Dendritic cell treated with granulocyte-macrophage colony-stimulating factor and Interleukin-4, amounts not matched to agents 40 ng/mL and 50 ng/mL, for 4 days (primary cell): Measurements from ENCODE around the gene CX3CR1.

ENCODE experiments used
- H3K27ac Mint-ChIP-seq: one replicate; pipeline ENCODE4 v1.8.0; 2022; ENCODE audit warnings: mild to moderate bottlenecking, mixed read lengths
- H3K27me3 Mint-ChIP-seq: one replicate; pipeline ENCODE4 v1.8.0; 2022; ENCODE audit warnings: mild to moderate bottlenecking, mixed read lengths
- H3K36me3 Mint-ChIP-seq: one replicate; pipeline ENCODE4 v1.8.0; 2022; ENCODE audit warnings: low read depth, mixed read lengths
- H3K4me1 Mint-ChIP-seq: one replicate; pipeline ENCODE4 v1.8.0; 2022; ENCODE audit warnings: low read depth, mixed read lengths
- H3K4me3 Mint-ChIP-seq: one replicate; pipeline ENCODE4 v1.8.0; 2022; ENCODE audit warnings: mild to moderate bottlenecking, moderate library complexity, mixed read lengths
- H3K9me3 Mint-ChIP-seq: one replicate; pipeline ENCODE4 v1.8.0; 2022; ENCODE audit warnings: mixed read lengths
- intact Hi-C: fragments of 100-400 bp; cut with micrococcal nuclease; formaldehyde crosslinking; loops from one replicate; pipeline ENCODE4 v1.15.0; 2022

The CX3CR1 gene

DNA sequence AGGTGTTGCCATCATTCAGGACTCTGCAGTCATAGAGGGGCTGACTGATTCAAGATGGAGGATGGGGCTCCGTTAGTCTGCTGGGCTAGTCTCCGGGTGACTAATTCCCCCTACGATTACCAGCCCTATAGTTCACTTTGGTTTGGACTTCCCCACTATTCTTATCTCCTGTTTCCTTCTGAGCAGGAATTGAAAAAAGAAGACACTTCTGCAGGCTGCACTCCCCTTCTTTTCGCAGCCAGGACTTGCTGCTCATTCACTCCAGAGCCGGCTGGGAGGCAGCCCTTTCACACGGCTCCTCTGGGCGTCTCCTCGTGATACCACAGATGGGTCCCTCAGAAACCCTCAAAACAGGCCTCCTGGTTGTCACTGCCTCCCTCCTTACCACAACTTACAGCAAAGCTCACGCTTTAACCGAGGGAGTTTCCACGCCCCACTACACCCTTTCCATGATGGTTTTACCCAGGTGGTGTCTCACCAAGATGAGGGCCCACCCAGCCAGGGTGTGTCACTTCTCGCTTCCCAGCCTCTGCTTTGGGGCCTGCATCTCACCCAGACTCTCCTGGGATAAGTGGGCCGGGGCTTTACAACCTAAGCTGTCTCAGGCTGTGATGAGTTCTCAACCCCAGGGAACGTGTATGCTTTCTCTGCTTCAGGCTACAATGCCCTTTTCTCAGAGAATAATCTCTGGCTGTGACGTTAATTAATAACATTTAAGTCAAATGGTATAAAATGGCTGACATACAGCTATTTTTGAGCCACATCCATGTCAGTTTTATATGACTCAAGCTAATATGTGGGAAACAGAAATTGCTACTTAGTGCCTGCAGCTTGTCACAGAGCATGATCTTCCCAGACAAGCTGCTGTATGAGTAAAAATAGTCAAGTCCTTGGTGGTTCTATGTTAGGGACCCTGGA is 11.9 kb downstream of the CX3CR1 start:
- peak overlapping the region; percentile 61 for H3K27ac Mint-ChIP-seq
- H3K27me3 Mint-ChIP-seq: no peaks in the 10 kb centered on the region
- no peaks in the 10 kb centered on the region for H3K9me3 Mint-ChIP-seq
- intact Hi-C loops: no loop called here
- peaks cover 70% of the 10 kb centered on the region for H3K4me1 Mint-ChIP-seq
- no peaks in the 10 kb centered on the region for H3K36me3 Mint-ChIP-seq
- H3K4me3 Mint-ChIP-seq: no peak overlapping the region

- no peaks in the 10 kb centered on the region for H3K27me3 Mint-ChIP-seq
- H3K4me1 Mint-ChIP-seq: peaks cover 57% of the 10 kb centered on the region
- H3K36me3 Mint-ChIP-seq: no peaks in the 10 kb centered on the region
- H3K9me3 Mint-ChIP-seq: no peaks in the 10 kb centered on the region
- intact Hi-C loops: loop anchor here (5.0 kb wide), 1 partner anchor 47 kb away; no protein-coding TSS in a partner anchor
- peak overlapping the region; percentile 18 for H3K27ac Mint-ChIP-seq
- no peak overlapping the region for H3K4me3 Mint-ChIP-seq
Observed at GRCh38 chr3:39264053-39264452, 15.8 kb downstream of the CX3CR1 start.

GRCh38 chr3:39263576-39263975 is 16.3 kb downstream of the CX3CR1 start:
- peak overlapping the region; percentile 18 for H3K27ac Mint-ChIP-seq
- H3K4me3 Mint-ChIP-seq: no peak overlapping the region
- intact Hi-C loops: loop anchor here (5.0 kb wide), 1 partner anchor 46 kb away; no protein-coding TSS in a partner anchor
- H3K4me1 Mint-ChIP-seq: peaks cover 61% of the 10 kb centered on the region
- no peaks in the 10 kb centered on the region for H3K9me3 Mint-ChIP-seq
- no peaks in the 10 kb centered on the region for H3K27me3 Mint-ChIP-seq
- H3K36me3 Mint-ChIP-seq: no peaks in the 10 kb centered on the region

- H3K36me3 Mint-ChIP-seq: no peaks in the 10 kb centered on the region
- intact Hi-C loops: loop anchor here (5.0 kb wide), 1 partner anchor 46 kb away; no protein-coding TSS in a partner anchor
- H3K9me3 Mint-ChIP-seq: no peaks in the 10 kb centered on the region
- H3K4me3 Mint-ChIP-seq: no peak overlapping the region
- H3K27ac Mint-ChIP-seq: peak overlapping the region; percentile 18
- H3K27me3 Mint-ChIP-seq: peaks cover 2% of the 10 kb centered on the region
- H3K4me1 Mint-ChIP-seq: peaks cover 64% of the 10 kb centered on the region
Observed at GRCh38 chr3:39262846-39263245, 17.0 kb downstream of the CX3CR1 start.

DNA sequence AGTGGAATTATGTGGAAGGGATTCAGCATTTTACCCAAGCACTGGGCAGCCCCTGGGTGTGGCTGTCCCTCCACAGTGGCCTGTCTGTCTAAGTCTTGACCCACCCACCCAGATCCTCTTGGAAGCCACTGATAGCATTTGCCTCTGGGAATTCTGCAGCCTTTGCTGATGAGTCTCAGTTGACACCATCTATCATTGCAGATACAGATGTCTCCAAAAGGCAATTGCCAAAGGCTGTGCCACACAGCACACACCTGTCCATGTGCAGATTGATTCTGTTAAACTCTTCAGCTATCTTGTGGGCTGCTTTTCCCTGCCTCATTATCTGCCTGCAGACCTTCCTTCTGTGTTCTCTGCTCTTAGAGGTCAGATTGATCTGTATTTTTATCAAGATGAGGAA is 18.1 kb downstream of the CX3CR1 start:
- H3K27me3 Mint-ChIP-seq: peaks cover 7% of the 10 kb centered on the region
- H3K27ac Mint-ChIP-seq: peak overlapping the region; percentile 65
- H3K9me3 Mint-ChIP-seq: no peaks in the 10 kb centered on the region
- intact Hi-C loops: loop anchor here (5.0 kb wide), 1 partner anchor 44 kb away; no protein-coding TSS in a partner anchor
- H3K4me1 Mint-ChIP-seq: peaks cover 64% of the 10 kb centered on the region
- no peak overlapping the region for H3K4me3 Mint-ChIP-seq
- no peaks in the 10 kb centered on the region for H3K36me3 Mint-ChIP-seq

DNA sequence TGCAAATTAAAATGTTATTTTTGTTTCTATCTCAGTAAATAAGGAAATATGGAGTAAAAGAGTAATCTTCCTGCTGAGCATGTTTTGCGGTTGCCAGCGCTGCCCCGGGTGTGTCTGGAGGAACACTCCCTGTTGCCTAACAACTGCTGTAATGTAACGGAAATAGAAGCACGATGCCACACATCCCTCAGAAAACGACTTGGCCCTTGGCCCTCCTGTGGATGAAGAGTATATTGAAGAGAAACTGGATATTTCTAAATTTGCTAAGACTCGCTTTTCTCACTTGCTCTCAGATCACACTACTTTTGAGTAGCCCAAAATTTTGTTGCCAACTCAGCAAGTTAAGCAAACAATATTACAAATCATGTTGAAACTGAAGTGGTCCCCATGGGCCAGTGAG is 18.9 kb downstream of the CX3CR1 start:
- no peak overlapping the region for H3K4me3 Mint-ChIP-seq
- H3K36me3 Mint-ChIP-seq: no peaks in the 10 kb centered on the region
- H3K27me3 Mint-ChIP-seq: peaks cover 7% of the 10 kb centered on the region
- intact Hi-C loops: loop anchor here (5.0 kb wide), 1 partner anchor 44 kb away; no protein-coding TSS in a partner anchor
- no peaks in the 10 kb centered on the region for H3K9me3 Mint-ChIP-seq
- H3K4me1 Mint-ChIP-seq: peaks cover 69% of the 10 kb centered on the region
- H3K27ac Mint-ChIP-seq: peak overlapping the region; percentile 65

- intact Hi-C loops: loop anchor here (5.0 kb wide), 1 partner anchor 43 kb away; no protein-coding TSS in a partner anchor
- Mint-ChIP-seq H3K27me3 (peaks cover 7% of the 10 kb centered on the region), H3K4me3 (no peak overlapping the region), H3K27ac (no peak overlapping the region), H3K36me3 (no peaks in the 10 kb centered on the region), H3K4me1 (peaks cover 76% of the 10 kb centered on the region), H3K9me3 (no peaks in the 10 kb centered on the region)
Observed at GRCh38 chr3:39260318-39260717, 19.5 kb downstream of the CX3CR1 start.

GRCh38 chr3:39255503-39256325 is 24.1 kb downstream of the CX3CR1 start:
- Mint-ChIP-seq H3K9me3 (no peaks in the 10 kb centered on the region), H3K27me3 (peaks cover 30% of the 10 kb centered on the region), H3K27ac (peak overlapping the region; percentile 78), H3K4me3 (no peak overlapping the region), H3K36me3 (no peaks in the 10 kb centered on the region), H3K4me1 (peaks cover 81% of the 10 kb centered on the region)
- intact Hi-C loops: loop anchor here (2.0 kb wide), 1 partner anchor 17 kb away; no protein-coding TSS in a partner anchor

DNA sequence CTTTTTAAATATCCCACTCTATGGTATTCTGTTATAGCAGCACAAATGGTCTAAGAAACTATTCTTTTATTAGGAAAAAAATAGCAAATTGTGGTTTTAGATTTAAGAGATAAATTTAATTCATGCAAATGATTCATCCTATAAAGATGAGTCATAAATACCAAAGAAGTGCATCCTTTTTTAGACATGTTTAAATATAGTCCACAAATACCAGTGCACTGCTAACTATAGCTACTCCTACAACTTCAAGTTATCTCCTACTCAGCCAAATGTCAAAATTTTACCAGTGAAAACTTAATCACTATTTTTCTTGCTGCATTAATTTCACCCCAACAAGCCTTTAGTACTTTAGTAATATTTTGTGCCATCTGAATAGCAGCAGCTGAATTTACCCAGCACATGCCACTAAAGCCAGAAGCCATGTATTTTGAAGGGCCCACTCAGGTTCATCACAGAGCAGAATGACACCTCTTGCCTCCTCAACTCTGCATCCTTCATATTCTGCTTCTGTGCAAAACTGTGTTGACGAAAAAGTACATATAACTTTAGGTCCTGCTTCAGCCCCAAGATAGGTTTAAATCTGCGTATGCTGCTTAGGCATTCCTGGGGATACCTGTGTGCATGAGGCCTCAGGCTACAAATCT is 24.9 kb downstream of the CX3CR1 start:
- Mint-ChIP-seq H3K36me3 (no peaks in the 10 kb centered on the region), H3K27ac (peak overlapping the region; percentile 78), H3K4me3 (no peak overlapping the region), H3K27me3 (peaks cover 30% of the 10 kb centered on the region), H3K4me1 (peaks cover 84% of the 10 kb centered on the region), H3K9me3 (no peaks in the 10 kb centered on the region)
- intact Hi-C loops: loop anchor here (2.0 kb wide), 1 partner anchor 18 kb away; no protein-coding TSS in a partner anchor

GRCh38 chr3:39251576-39251975 is 28.3 kb downstream of the CX3CR1 start:
- Mint-ChIP-seq H3K4me3 (no peak overlapping the region), H3K4me1 (peaks cover 81% of the 10 kb centered on the region), H3K36me3 (no peaks in the 10 kb centered on the region), H3K27ac (peak overlapping the region; percentile 79), H3K27me3 (peaks cover 25% of the 10 kb centered on the region), H3K9me3 (no peaks in the 10 kb centered on the region)
- intact Hi-C loops: no loop called here

GRCh38 chr3:39250116-39250747 is 29.6 kb downstream of the CX3CR1 start:
- intact Hi-C loops: no loop called here
- Mint-ChIP-seq H3K9me3 (no peaks in the 10 kb centered on the region), H3K4me3 (peak overlapping the region; percentile 46), H3K27me3 (peaks cover 25% of the 10 kb centered on the region), H3K36me3 (no peaks in the 10 kb centered on the region), H3K4me1 (peaks cover 70% of the 10 kb centered on the region), H3K27ac (peak overlapping the region; percentile 79)

- Mint-ChIP-seq H3K36me3 (no peaks in the 10 kb centered on the region), H3K27ac (peak overlapping the region; percentile 79), H3K4me3 (peak overlapping the region; percentile 46), H3K9me3 (no peaks in the 10 kb centered on the region), H3K27me3 (peaks cover 25% of the 10 kb centered on the region), H3K4me1 (peaks cover 66% of the 10 kb centered on the region)
- intact Hi-C loops: loop anchor here (5.0 kb wide), 1 partner anchor 33 kb away; the partner anchor contains the start of gene CX3CR1
Observed at GRCh38 chr3:39249453-39250115, 30.3 kb downstream of the CX3CR1 start.
